T47D (cell line): ENCODE results near the gene RTN4RL1.

Experiments
- DNase-seq, 2 experiments: peaks; one replicate each; pipeline versions ENCODE4 v3.0.0 to v3.0.0-alpha.2; 2011 to 2012; ENCODE audit warnings: low read depth in 1 of 2, low spot score in 1 of 2
- JUND ChIP-seq: IDR thresholded peaks from 2 replicates; pipeline ENCODE4 v1.6.1; 2012; ENCODE audit warnings: low read depth
- in situ Hi-C: cut with HindIII; loops from 2 replicates; pipeline ENCODE4 v1.10.0; 2016; ENCODE audit warnings: low sequenced_read_pairs, low pct_unique_long_range_greater_than_20kb

The RTN4RL1 gene

GRCh38 chr17:1963250-1963649 is 61.9 kb downstream of the RTN4RL1 start:
- no peak for DNase-seq
- in situ Hi-C loops, result no loop called here
- TF ChIP-seq JUND, result no peak

GRCh38 chr17:1961189-1961588 is 63.9 kb downstream of the RTN4RL1 start:
- peak in 1 of 2 experiments; percentile 67 for DNase-seq
- TF ChIP-seq JUND, result no peak
- in situ Hi-C loops, result no loop called here

GRCh38 chr17:1960545-1960912 is 64.6 kb downstream of the RTN4RL1 start:
- TF ChIP-seq JUND, result no peak
- in situ Hi-C loops, result no loop called here
- no peak for DNase-seq

GRCh38 chr17:1959871-1960544 is 65.1 kb downstream of the RTN4RL1 start:
- in situ Hi-C loops, result no loop called here

GRCh38 chr17:1958134-1958881 is 66.8 kb downstream of the RTN4RL1 start:
- no peak for TF ChIP-seq JUND
- in situ Hi-C loops, result no loop called here
- no peak for DNase-seq

More at GRCh38 chr17:1959871-1960544, 65.1 kb downstream of the RTN4RL1 start:
- no peak for DNase-seq
- TF ChIP-seq JUND, result no peak

GRCh38 chr17:1957037-1957436 is 68.1 kb downstream of the RTN4RL1 start:
- in situ Hi-C loops, result no loop called here
- no peak for DNase-seq
- no peak for TF ChIP-seq JUND

GRCh38 chr17:1956134-1956533 is 69.0 kb downstream of the RTN4RL1 start:
- DNase-seq, result no peak
- in situ Hi-C loops, result no loop called here
- no peak for TF ChIP-seq JUND

GRCh38 chr17:1953831-1954230 is 71.3 kb downstream of the RTN4RL1 start:
- no peak for TF ChIP-seq JUND
- in situ Hi-C loops, result no loop called here
- no peak for DNase-seq

- in situ Hi-C loops, result no loop called here
- no peak for TF ChIP-seq JUND
- DNase-seq, result no peak
Measured at GRCh38 chr17:1951920-1952319, 73.2 kb downstream of the RTN4RL1 start.

- DNase-seq, result no peak
- in situ Hi-C loops, result no loop called here
- TF ChIP-seq JUND, result no peak
Measured at GRCh38 chr17:1949754-1950153, 75.4 kb downstream of the RTN4RL1 start.

- no peak for TF ChIP-seq JUND
- in situ Hi-C loops, result no loop called here
- no peak for DNase-seq
Measured at GRCh38 chr17:1948517-1948825, 76.7 kb downstream of the RTN4RL1 start.

GRCh38 chr17:1947743-1948516 is 77.2 kb downstream of the RTN4RL1 start:
- no peak for DNase-seq
- in situ Hi-C loops, result no loop called here
- no peak for TF ChIP-seq JUND

GRCh38 chr17:1947229-1947742 is 77.8 kb downstream of the RTN4RL1 start:
- no peak for DNase-seq
- in situ Hi-C loops, result no loop called here
- no peak for TF ChIP-seq JUND
